H1 (cell line): ENCODE measurements around the gene MOG. TPM values are rescaled to one million over a fixed set of nuclear protein-coding genes. Genes with fewer than 3 reads are reported as not detected.

Experiments used
- CTCF ChIA-PET: fragments of 300-600 bp; sonication (Branson Sonifier 250); formaldehyde crosslinking; loops from one replicate; lab custom pipeline; 2021; ENCODE audit not compliant: partially characterized antibody; lab: Charles Lee
- POLR2A ChIA-PET: fragments of 300-600 bp; sonication (Branson Sonifier 250); formaldehyde crosslinking; loops from one replicate; lab custom pipeline; 2021; ENCODE audit warnings: inconsistent platforms; ENCODE audit not compliant: partially characterized antibody; lab: Charles Lee
- DNase-seq, 2 experiments: peaks; one replicate each; pipeline versions ENCODE4 v3.0.0 to v3.0.0-alpha.2; 2010 to 2022; ENCODE audit warnings: low spot score in 2 of 2, low read depth in 1 of 2, mixed read lengths in 1 of 2
- FAIRE-seq: peaks from 2 replicates; lab custom pipeline; 2011; peaks lifted over from hg19 to GRCh38; lab: Jason Lieb, UNC
- H2AFZ ChIP-seq: 2 replicates; pipeline ENCODE4 v1.8.1; 2012; ENCODE audit warnings: low read length, inconsistent platforms
- H2AK5ac ChIP-seq: 2 replicates; pipeline ENCODE4 v1.6.1; 2013; ENCODE audit warnings: low read depth, low read length
- H2BK120ac ChIP-seq: replicated peaks from 2 replicates; pipeline ENCODE3; 2013; ENCODE audit warnings: low read depth, low read length, inconsistent platforms
- H2BK12ac ChIP-seq: 2 replicates; pipeline ENCODE4 v1.6.1; 2013; ENCODE audit warnings: low read depth, low read length
- H2BK15ac ChIP-seq: 2 replicates; pipeline ENCODE4 v1.6.1; 2013; ENCODE audit warnings: low read length
- H2BK20ac ChIP-seq: 2 replicates; pipeline ENCODE4 v1.6.1; 2013; ENCODE audit warnings: low read length
- H2BK5ac ChIP-seq: 2 replicates; pipeline ENCODE4 v1.6.1; 2013; ENCODE audit warnings: low read depth, low read length
- H3K14ac ChIP-seq: 2 replicates; pipeline ENCODE4 v1.6.1; 2013; ENCODE audit warnings: inconsistent platforms; ENCODE audit not compliant: insufficient read length
- H3K18ac ChIP-seq: 2 replicates; pipeline ENCODE4 v1.6.1; 2013; ENCODE audit warnings: low read length; ENCODE audit errors: extremely low read depth
- H3K23ac ChIP-seq: 2 replicates; pipeline ENCODE4 v1.6.1; 2013; ENCODE audit warnings: inconsistent platforms; ENCODE audit not compliant: insufficient read length
- H3K23me2 ChIP-seq: 2 replicates; pipeline ENCODE4 v1.6.1; 2013; ENCODE audit warnings: low read depth, low read length
- H3K27ac ChIP-seq: 2 replicates; pipeline ENCODE4 v1.6.1; 2011; ENCODE audit warnings: low read depth, low read length, inconsistent platforms
- H3K27me3 ChIP-seq, 4 experiments: replicated peaks in 1 of 4; 1 replicate in 1 of 4; 2 replicates in 3 of 4; pipeline versions ENCODE4 v1.6.1 to v1.8.1; 2011 to 2013; ENCODE audit warnings: low read length in 3 of 4, mild to moderate bottlenecking in 3 of 4, inconsistent platforms in 2 of 4, mixed read lengths in 2 of 4, moderate library complexity in 1 of 4; ENCODE audit not compliant: control insufficient read depth in 3 of 4, insufficient read depth in 3 of 4; ENCODE audit errors: extremely low read depth in 1 of 4
- H3K36me3 ChIP-seq, 4 experiments: 2 replicates each; pipeline versions ENCODE4 v1.6.1 to v1.8.1; 2011 to 2013; ENCODE audit warnings: mild to moderate bottlenecking in 4 of 4, low read length in 3 of 4, moderate library complexity in 2 of 4, control low read depth in 1 of 4, inconsistent platforms in 1 of 4; ENCODE audit not compliant: insufficient read depth in 4 of 4, control insufficient read depth in 2 of 4
- H3K4ac ChIP-seq: replicated peaks from 2 replicates; pipeline ENCODE3; 2013; ENCODE audit warnings: low read length, low read depth, mixed read lengths, inconsistent platforms; ENCODE audit not compliant: insufficient read length
- H3K4me1 ChIP-seq, 4 experiments: replicated peaks in 1 of 4; 1 replicate in 1 of 4; 2 replicates in 3 of 4; pipeline versions ENCODE4 v1.6.1 to v1.8.1; 2011 to 2013; ENCODE audit warnings: low read length in 3 of 4, inconsistent platforms in 2 of 4, mixed read lengths in 1 of 4; ENCODE audit not compliant: insufficient read depth in 4 of 4, control insufficient read depth in 3 of 4
- H3K4me2 ChIP-seq, 2 experiments: 2 replicates each; pipeline versions ENCODE4 v1.6.1 to v1.8.1; 2011 to 2013; ENCODE audit warnings: low read depth in 2 of 2, low read length in 2 of 2, control low read depth in 1 of 2, inconsistent platforms in 1 of 2, mild to moderate bottlenecking in 1 of 2; ENCODE audit not compliant: insufficient read depth in 1 of 2
- H3K4me3 ChIP-seq, 4 experiments: fragments of 200-600, 300-600 bp in 1 of 4; sonication (generic), shearing (Covaris generic), sonication (Bioruptor Twin) in 1 of 4; 2 replicates each; pipeline versions ENCODE4 v1.5.1 to v1.8.1; 2011 to 2016; ENCODE audit warnings: low read length in 4 of 4, low read depth in 3 of 4, control low read depth in 2 of 4, inconsistent platforms in 2 of 4, mild to moderate bottlenecking in 2 of 4, mixed read lengths in 1 of 4, moderate library complexity in 1 of 4; ENCODE audit not compliant: insufficient read depth in 2 of 4; ENCODE audit errors: extremely low read depth in 1 of 4
- H3K56ac ChIP-seq: replicated peaks from 2 replicates; pipeline ENCODE3; 2013; ENCODE audit warnings: low read depth, mild to moderate bottlenecking, mixed read lengths, low read length, inconsistent platforms; ENCODE audit not compliant: insufficient read length
- H3K79me1 ChIP-seq: 2 replicates; pipeline ENCODE4 v1.6.1; 2013; ENCODE audit warnings: low read depth, low read length, control low read depth
- H3K79me2 ChIP-seq, 2 experiments: 2 replicates each; pipeline versions ENCODE4 v1.6.1 to v1.8.1; 2012 to 2013; ENCODE audit warnings: low read length in 2 of 2, mild to moderate bottlenecking in 2 of 2, inconsistent platforms in 1 of 2; ENCODE audit not compliant: insufficient read depth in 2 of 2, control insufficient read depth in 1 of 2
- H3K9ac ChIP-seq, 4 experiments: replicated peaks in 1 of 4; 1 replicate in 1 of 4; 2 replicates in 3 of 4; pipeline versions ENCODE4 v1.6.1 to v1.8.1; 2011 to 2013; ENCODE audit warnings: low read depth in 3 of 4, low read length in 3 of 4, control low read depth in 2 of 4, mild to moderate bottlenecking in 2 of 4, moderate library complexity in 2 of 4, inconsistent platforms in 1 of 4; ENCODE audit errors: extremely low read depth in 1 of 4
- H3K9me3 ChIP-seq, 2 experiments: 2 replicates each; pipeline versions ENCODE4 v1.6.1 to v1.8.1; 2012 to 2013; ENCODE audit warnings: mild to moderate bottlenecking in 2 of 2, moderate library complexity in 2 of 2, control low read depth in 1 of 2, inconsistent platforms in 1 of 2, low read depth in 1 of 2, low read length in 1 of 2, mixed read lengths in 1 of 2; ENCODE audit not compliant: insufficient read depth in 2 of 2
- H4K20me1 ChIP-seq, 2 experiments: replicated peaks in 1 of 2; 2 replicates each; pipeline versions ENCODE3 to v1.8.1; 2011 to 2013; ENCODE audit warnings: inconsistent platforms in 2 of 2, low read length in 2 of 2, mild to moderate bottlenecking in 1 of 2; ENCODE audit not compliant: insufficient read depth in 2 of 2, control insufficient read depth in 1 of 2
- H4K5ac ChIP-seq: 2 replicates; pipeline ENCODE4 v1.6.1; 2013; ENCODE audit warnings: low read length, low read depth, mixed read lengths, inconsistent platforms; ENCODE audit not compliant: insufficient read length
- H4K8ac ChIP-seq: 2 replicates; pipeline ENCODE4 v1.8.0; 2013; ENCODE audit warnings: mild to moderate bottlenecking, moderate library complexity, low read length, inconsistent platforms; ENCODE audit not compliant: insufficient read depth; ENCODE audit errors: extremely low read depth
- H4K91ac ChIP-seq: replicated peaks from 2 replicates; pipeline ENCODE3; 2013; ENCODE audit warnings: low read length, mixed read lengths, inconsistent platforms; ENCODE audit not compliant: insufficient read length
- ASH2L ChIP-seq: fragments of 200-600, 300-600 bp; sonication (generic); IDR thresholded peaks from one replicate; pipeline ENCODE4 v1.7.1; 2017; ENCODE audit warnings: low read length
- CREB1 ChIP-seq: IDR thresholded peaks from 2 replicates; pipeline ENCODE4 v1.6.1; 2012; ENCODE audit warnings: inconsistent platforms
- GTF2F1 ChIP-seq: IDR thresholded peaks from 2 replicates; pipeline ENCODE4 v1.6.1; 2012; ENCODE audit warnings: low read depth, low read length, improper control_type of control experiment, borderline replicate concordance
- MAX ChIP-seq: IDR thresholded peaks from 2 replicates; pipeline ENCODE4 v1.6.1; 2012; ENCODE audit warnings: inconsistent platforms
- NANOG ChIP-seq: IDR thresholded peaks from 2 replicates; pipeline ENCODE4 v1.6.1; 2011; ENCODE audit warnings: low read length, low read depth, mild to moderate bottlenecking, inconsistent platforms; ENCODE audit not compliant: insufficient read depth, poor library complexity, severe bottlenecking
- RAD21 ChIP-seq, 2 experiments: IDR thresholded peaks in 1 of 2; conservative IDR thresholded peaks in 1 of 2; 2 replicates each; pipeline ENCODE4 v1.6.1; 2011; ENCODE audit warnings: low read depth in 2 of 2, low read length in 2 of 2, improper control_type of control experiment in 1 of 2, inconsistent platforms in 1 of 2, mild to moderate bottlenecking in 1 of 2, moderate library complexity in 1 of 2
- SAP30 ChIP-seq: fragments of 300-600 bp; sonication (generic); IDR thresholded peaks from 2 replicates; pipeline ENCODE4 v1.7.1; 2012; ENCODE audit warnings: low read length, moderate library complexity, mild to moderate bottlenecking, inconsistent platforms; ENCODE audit not compliant: insufficient read depth, insufficient replicate concordance
- SIRT6 ChIP-seq: IDR thresholded peaks from one replicate; pipeline ENCODE4 v1.7.1; 2012; ENCODE audit warnings: low read length, inconsistent platforms
- SP1 ChIP-seq: IDR thresholded peaks from 2 replicates; pipeline ENCODE4 v1.6.1; 2011; ENCODE audit warnings: low read depth, low read length
- ZNF274 ChIP-seq: IDR thresholded peaks from 2 replicates; pipeline ENCODE4 v1.7.0; 2012; ENCODE audit warnings: low read length, borderline replicate concordance; ENCODE audit errors: extremely low read depth
- WGBS, 2 experiments: shearing (Covaris generic) in 1 of 2; methylation state at CpG; one replicate each; pipeline versions ENCODE4 v1.1.6 to v1.1.7; 2013 to 2015; ENCODE audit warnings: low lambda C conversion rate in 2 of 2, mixed read lengths in 2 of 2, inconsistent platforms in 1 of 2, low coverage in 1 of 2, missing lambda C conversion rate in 1 of 2; ENCODE audit not compliant: insufficient replicate concordance in 2 of 2, insufficient coverage in 1 of 2, insufficient read length in 1 of 2; ENCODE audit errors: extremely low coverage in 1 of 2, missing lambda C conversion rate in 1 of 2; 5-methylcytosine and 5-hydroxymethylcytosine counted together
- polyA plus RNA-seq, 7 experiments: library from polyadenylated mRNA; depleted of rRNA in 3 of 7; stranded (reverse) in 5 of 7; unstranded in 2 of 7; fragments of >200 nt in 5 of 7; fragments of 200-250 nt in 2 of 7; gene quantifications; 1 replicate in 5 of 7; 2 replicates in 1 of 7; 4 replicates in 1 of 7; pipeline versions ENCODE4 v1.2.1 to v1.2.3, GENCODE V29; 2011 to 2013; ENCODE audit warnings: missing spikeins in 2 of 7, mixed read lengths in 2 of 7
- total RNA-seq: library from RNA; stranded (reverse); fragmentation: NEBNext Ultra II Directional; extraction: Animal tissue kit (Norgen Biotek cat#: 25700); gene quantifications from 2 replicates; pipeline ENCODE4 v1.2.1, GENCODE V29; 2021

The MOG gene
- total and polyA plus RNA-seq, 2 of the 8 experiments (the other 6 are each of a cell fraction or from before 2014, with no cell fraction given): 0.17 to 0.86 TPM

GRCh38 chr6:29628419-29629281 is 28.2 kb upstream of the MOG start:
- peak overlapping the region; percentile 50 for H3K4ac ChIP-seq
- DNase-seq (peak; percentile 84 to 90), FAIRE-seq (peak; percentile 70)
- peak overlapping the region; percentile 61 to 84 (median 69) for H3K4me3 ChIP-seq
- ChIA-PET CTCF (interaction anchor here (0.7 to 33.1 kb wide), 5 partner anchors 11 to 128 kb away, joined by 3 to 658 read pairs (median 4); partner anchors contain the start of gene MOG), POLR2A (interaction anchor here (0.8 to 5.3 kb wide), 10 partner anchors 9 to 32 kb away, joined by 3 to 33 read pairs (median 4); no protein-coding TSS in a partner anchor)
- H3K9me3 ChIP-seq: no peaks in the 10 kb centered on the region
- peak overlapping the region; percentile 37 for H2BK120ac ChIP-seq
- peak overlapping the region; percentile 70; the same call in 1 of the 2 replicates for H2BK12ac ChIP-seq
- peaks cover 6 to 48% (median 33%) of the 10 kb centered on the region in 4 experiments for H3K4me1 ChIP-seq
- peaks cover 0 to 15% of the 10 kb centered on the region in 2 experiments for H4K20me1 ChIP-seq
- H3K79me2 ChIP-seq: peaks cover 13 to 63% of the 10 kb centered on the region in 2 experiments
- H3K36me3 ChIP-seq: peaks cover 2 to 5% (median 2%) of the 10 kb centered on the region in 4 experiments; a peak in 5 of 8 replicates
- peak overlapping the region; percentile 90 for H2BK5ac ChIP-seq
- no peak overlapping the region for H3K14ac ChIP-seq
- no peak overlapping the region for H3K23ac ChIP-seq
- no peaks in the 10 kb centered on the region for H3K27me3 ChIP-seq
- H3K4me2 ChIP-seq: peak overlapping the region; percentile 79 to 93
- H2BK15ac ChIP-seq: peak overlapping the region; percentile 92; the same call in 1 of the 2 replicates
- H4K8ac ChIP-seq: peak overlapping the region; percentile 88
- 0 out of 2 replicates have a peak overlapping the region, but pooled peaks have one; percentile 28 for H2AFZ ChIP-seq
- H4K5ac ChIP-seq: peak overlapping the region; percentile 96
- H3K9ac ChIP-seq: peak overlapping the region; percentile 51 to 65 (median 65)
- WGBS, 2 experiments: 1% methylated on average over 17 of the region's 32 CpGs; no CpG with 5 or more reads in 1 of the 2 experiments
- peaks cover 47% of the 10 kb centered on the region for H3K23me2 ChIP-seq
- H3K18ac ChIP-seq: peak overlapping the region; percentile 98
- peak overlapping the region; percentile 90 for H4K91ac ChIP-seq
- H3K27ac ChIP-seq: peak overlapping the region; percentile 25
- peak overlapping the region; percentile 80 for H2BK20ac ChIP-seq
- H3K79me1 ChIP-seq: peaks cover 10% of the 10 kb centered on the region
- peak overlapping the region; percentile 78 for H3K56ac ChIP-seq
- no peak overlapping the region for H2AK5ac ChIP-seq
- no peak for TF ChIP-seq NANOG
- TF ChIP-seq ZNF274: no peak
- no peak for TF ChIP-seq SAP30
- peak; percentile 52 to 66 for TF ChIP-seq RAD21 (IDR thresholded peaks at IDR 0.05 in 1 of 2, conservative IDR thresholded peaks at IDR 0.05 in 1 of 2; ENCODE audit: low read depth in 2 of 2, low read length in 2 of 2)
- TF ChIP-seq CREB1: peak; percentile 45; the same call in 1 of the 2 replicates
- no peak for TF ChIP-seq SIRT6
- TF ChIP-seq GTF2F1: no peak
- TF ChIP-seq ASH2L: peak; percentile 56
- peak; percentile 84 for TF ChIP-seq SP1
- peak; percentile 82 for TF ChIP-seq MAX
